ENCODE data around the gene IRF1.

DNA sequence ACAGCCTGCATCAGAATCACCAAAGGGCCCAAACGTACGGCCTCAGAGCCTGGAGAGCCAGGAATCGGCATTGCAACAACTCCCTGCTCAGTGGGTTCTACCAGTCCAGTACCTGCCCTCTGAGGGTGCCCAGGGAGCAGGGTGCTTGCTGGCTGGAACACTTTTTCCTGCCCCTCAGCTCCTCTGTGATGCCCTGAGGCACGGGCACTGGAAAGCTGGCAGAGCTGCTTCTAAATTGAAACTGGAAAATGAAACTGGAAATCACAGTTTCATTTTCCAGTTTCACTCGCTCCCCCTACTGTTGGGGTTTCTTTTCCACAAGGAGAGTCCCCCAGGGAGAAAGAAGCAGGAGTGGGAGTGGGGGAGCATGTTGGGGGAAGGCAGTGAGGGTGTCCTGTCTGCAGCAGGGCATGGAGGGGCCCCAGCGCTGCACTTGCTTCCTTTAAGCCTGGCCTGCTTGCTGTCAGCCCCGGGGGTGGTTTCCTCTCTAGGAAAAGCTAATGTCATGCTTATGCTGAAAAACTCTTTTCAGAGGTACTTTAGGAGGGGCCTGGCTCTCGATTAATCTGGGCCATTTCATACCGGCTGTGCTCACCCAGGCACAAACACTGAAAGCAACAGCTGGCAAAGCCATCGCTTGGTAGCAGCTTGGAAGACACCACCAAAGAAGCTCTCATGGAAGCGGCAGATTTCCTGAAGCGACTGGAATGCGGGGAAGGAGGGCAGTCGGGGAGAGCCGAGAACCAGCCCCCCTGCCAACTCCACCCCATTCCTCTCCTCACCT is 26.2 kb downstream of the IRF1 start:
- TF ChIP-seq, protein P1, sequence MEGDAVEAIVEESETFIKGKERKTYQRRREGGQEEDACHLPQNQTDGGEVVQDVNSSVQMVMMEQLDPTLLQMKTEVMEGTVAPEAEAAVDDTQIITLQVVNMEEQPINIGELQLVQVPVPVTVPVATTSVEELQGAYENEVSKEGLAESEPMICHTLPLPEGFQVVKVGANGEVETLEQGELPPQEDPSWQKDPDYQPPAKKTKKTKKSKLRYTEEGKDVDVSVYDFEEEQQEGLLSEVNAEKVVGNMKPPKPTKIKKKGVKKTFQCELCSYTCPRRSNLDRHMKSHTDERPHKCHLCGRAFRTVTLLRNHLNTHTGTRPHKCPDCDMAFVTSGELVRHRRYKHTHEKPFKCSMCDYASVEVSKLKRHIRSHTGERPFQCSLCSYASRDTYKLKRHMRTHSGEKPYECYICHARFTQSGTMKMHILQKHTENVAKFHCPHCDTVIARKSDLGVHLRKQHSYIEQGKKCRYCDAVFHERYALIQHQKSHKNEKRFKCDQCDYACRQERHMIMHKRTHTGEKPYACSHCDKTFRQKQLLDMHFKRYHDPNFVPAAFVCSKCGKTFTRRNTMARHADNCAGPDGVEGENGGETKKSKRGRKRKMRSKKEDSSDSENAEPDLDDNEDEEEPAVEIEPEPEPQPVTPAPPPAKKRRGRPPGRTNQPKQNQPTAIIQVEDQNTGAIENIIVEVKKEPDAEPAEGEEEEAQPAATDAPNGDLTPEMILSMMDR (IDR thresholded peaks at IDR 0.05), result peak in 1 of 6 experiments; percentile 22
- no peak for TF ChIP-seq POLR2A (IDR thresholded peaks at IDR 0.05)
